HG02885 (cell line): ENCODE results near the gene KRTAP3-1.
"Not testable (repeated sequence)": the region's sequence is repeated elsewhere in the genome, so short reads cannot be mapped to it uniquely, and the experiment has no call there.

Source experiments
- ATAC-seq: cut with Tn5 transposase; IDR thresholded peaks from one replicate; pipeline ENCODE4 v1.9.1; 2021; ENCODE audit warnings: mild to moderate bottlenecking; ENCODE audit not compliant: unreplicated experiment, poor library complexity

KRTAP3-1 gene

GRCh38 chr17:41008811-41009210 is at the start of gene KRTAP3-1:
Gene KRTAP3-1 (minus strand): TSS chr17:41009128. CDS start chr17:41009074, 54 bp downstream.
- no peak for ATAC-seq

GRCh38 chr17:41057547-41057946 is 48.6 kb upstream of the KRTAP3-1 start:
- no peak for ATAC-seq

DNA sequence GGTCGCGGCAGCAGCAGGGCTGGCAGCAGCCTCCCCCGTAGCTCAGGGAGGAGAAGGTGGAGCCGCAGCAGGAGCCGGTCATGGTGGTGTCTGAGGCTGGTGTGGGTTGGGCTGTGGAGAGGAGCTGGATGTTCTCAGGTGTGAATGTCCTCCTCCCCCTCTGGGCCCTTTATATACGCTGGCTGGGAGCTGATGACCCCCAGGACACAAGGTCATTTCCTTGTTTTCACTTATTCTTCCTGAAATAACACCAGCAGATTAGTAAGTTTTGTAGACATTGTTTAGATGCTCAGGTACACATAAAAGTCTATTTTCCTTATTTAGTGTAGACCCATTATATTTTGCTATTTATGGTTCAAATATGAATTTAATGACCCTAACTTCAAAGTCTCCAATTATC is 46.2 kb upstream of the KRTAP3-1 start, which contains the start of gene KRTAP2-2:
KRTAP2-2 (minus strand) TSS at position 101 of the 400 bp plus-strand sequence; CDS start at position 82, 19 bp downstream.
- not testable (repeated sequence) for ATAC-seq

DNA sequence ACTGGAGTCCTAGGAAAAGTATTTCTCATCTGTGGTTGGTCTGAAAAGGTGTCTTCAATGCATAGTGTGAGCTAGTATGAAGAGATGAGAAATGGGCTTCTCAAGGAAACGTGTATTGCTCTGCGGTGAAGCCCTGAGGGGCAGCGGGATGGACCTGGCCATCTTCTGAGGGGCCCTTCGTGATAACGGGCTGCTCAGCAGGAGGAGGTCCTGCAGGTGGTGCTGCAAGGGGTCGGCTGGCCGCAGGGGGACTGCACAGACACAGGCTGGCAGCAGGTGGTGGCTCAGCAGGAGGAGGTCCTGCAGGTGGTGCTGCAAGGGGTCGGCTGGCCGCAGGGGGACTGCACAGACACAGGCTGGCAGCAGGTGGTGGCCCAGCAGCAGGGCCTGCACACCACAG is 45.6 kb upstream of the KRTAP3-1 start:
- not testable (repeated sequence) for ATAC-seq

GRCh38 chr17:41054025-41054424 is 45.1 kb upstream of the KRTAP3-1 start:
- no peak for ATAC-seq

DNA sequence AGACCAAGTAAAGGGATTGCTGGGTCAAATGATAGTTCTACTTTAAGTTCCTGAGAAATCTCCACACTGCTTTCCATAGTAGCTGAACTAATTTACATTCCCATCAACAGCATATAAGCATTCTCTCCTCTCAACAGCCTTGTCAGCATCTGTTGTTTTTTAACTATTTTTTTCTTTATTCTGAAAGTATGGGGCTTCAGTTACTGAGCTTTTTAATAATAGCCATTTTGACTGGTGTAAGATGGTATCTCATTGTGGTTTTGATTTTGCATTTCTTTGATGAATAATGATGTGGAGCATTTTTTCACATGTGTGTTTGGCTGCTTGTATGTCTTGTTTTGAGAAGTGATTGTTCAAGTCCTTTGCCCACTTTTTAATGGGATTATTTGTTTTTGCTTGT is 43.6 kb upstream of the KRTAP3-1 start:
- no peak for ATAC-seq

DNA sequence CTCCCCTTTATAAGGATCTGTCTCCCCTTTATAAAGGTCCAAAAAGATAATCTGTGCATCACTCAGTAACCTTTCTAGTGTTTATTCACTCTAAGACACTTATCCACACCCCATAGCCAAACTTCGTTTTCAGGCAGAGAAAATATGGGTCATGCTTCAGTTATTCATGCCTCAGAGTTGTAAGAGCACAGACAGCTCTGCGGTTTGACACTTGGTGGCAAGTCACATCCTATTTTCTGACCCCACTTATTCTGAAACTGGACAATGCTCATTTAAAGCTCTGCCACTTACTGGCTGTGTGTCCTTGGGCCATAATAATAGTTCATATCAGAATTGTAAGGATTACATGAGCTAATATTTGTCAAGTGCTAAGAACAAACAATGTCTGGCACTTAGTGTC is 40.2 kb upstream of the KRTAP3-1 start:
- no peak for ATAC-seq

DNA sequence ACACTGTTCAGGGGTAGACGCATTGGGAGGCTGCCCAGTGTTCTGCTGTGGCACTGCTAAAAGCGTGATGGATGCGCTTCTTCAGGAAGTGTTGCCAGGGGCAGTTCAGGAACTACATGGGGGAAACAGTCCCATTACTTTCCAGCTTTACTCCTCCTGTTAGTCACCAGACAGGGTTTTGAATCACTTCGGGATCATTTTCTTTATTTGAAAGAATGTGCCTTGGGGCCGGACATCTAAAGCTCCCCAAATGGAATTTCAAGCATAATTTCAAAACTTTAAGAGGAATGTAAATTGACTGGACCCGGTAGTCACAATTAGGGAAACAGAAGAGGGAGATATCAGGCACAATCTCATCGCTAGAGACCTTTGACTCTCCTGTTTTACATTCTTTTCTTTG is 39.5 kb upstream of the KRTAP3-1 start:
- no peak for ATAC-seq

DNA sequence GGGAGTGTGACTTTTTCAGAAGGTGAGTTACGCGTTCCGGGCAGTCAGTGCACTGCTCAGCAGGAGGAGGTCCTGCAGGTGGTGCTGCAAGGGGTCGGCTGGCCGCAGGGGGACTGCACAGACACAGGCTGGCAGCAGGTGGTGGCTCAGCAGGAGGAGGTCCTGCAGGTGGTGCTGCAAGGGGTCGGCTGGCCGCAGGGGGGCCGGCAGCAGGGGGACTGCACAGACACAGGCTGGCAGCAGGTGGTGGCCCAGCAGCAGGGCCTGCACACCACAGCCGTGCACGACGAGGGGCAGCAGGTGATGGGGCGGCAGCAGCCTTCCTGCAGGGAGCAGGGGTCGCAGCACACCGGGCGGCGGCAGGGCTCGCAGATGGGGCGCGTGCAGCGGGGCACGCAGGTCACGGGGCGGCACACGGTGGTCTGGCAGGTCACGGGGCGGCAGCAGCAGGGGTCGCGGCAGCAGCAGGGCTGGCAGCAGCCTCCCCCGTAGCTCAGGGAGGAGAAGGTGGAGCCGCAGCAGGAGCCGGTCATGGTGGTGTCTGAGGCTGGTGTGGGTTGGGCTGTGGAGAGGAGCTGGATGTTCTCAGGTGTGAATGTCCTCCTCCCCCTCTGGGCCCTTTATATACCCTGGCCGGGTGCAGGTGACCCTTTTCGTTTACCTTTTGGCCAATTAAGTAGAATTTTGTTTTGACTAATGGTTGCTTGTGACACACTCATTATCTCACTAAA is 38.0 kb upstream of the KRTAP3-1 start, which contains the start of gene KRTAP2-1:
KRTAP2-1 (minus strand) TSS at position 582 of the 731 bp plus-strand sequence; CDS start at position 533, 49 bp downstream.
- not testable (repeated sequence) for ATAC-seq

GRCh38 chr17:41042953-41043352 is 34.0 kb upstream of the KRTAP3-1 start:
- ATAC-seq = no peak

- ATAC-seq = not testable (repeated sequence)
Measured at GRCh38 chr17:41040783-41041571, 32.0 kb upstream of the KRTAP3-1 start, which contains the start of gene KRTAP1-1. Gene KRTAP1-1 (minus strand): TSS chr17:41041450. CDS start chr17:41041397, 53 bp downstream.

DNA sequence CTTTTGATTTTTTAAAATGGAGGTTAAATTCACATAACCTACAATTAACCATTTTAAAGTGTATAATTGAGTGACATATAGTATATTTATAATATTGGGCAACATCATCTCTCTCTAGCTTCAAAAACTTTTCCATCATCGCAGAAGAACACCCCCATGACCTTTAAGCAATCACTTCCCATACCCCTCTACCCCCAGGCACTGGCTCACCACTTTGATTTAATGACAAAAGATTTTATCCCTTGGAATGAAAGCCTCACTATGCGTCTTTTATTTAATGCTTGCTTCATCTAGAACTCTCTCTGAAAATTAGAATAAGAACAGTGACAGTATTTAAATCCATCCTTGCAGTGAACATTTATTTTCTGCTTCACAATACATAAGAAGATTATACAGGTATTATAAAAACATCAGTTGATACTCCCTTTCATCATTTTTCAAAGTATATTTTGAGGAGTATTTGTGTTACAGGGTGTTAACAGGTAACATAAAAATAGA is 29.0 kb upstream of the KRTAP3-1 start:
- no peak for ATAC-seq

- not testable (repeated sequence) for ATAC-seq
Measured at GRCh38 chr17:41034346-41034935, 25.5 kb upstream of the KRTAP3-1 start, which contains the start of gene KRTAP1-3. Gene KRTAP1-3 (minus strand): TSS chr17:41034874. CDS start chr17:41034821, 53 bp downstream.

DNA sequence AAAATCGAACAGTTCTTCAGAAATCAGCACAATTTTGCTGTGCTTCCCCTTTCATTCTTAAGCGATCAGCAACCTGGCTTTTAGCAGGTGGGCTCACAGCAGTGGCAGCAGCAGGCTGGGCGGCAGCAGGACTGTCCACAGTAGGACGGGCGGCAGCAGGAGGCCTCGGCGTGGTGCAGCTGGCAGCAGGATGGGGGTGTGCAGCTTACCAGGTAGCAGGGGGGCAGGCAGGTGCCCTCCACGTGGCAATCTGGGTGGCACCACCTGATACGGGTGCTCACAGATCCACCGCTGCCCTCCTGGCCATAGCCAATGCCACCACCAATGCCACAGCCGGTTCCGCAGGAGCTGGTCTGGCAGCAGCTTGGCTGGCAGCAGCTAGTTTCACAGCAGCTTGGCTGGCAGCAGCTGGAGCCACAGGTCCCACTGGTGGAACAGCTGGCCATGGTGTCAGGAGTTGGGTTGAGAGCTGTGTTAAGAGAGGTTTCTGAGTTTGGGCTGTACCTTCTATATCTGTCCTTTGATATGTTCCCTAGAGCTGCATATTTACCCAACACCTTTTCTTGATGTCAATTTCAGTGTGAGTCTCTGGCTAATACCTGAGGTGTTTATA is 20.8 kb upstream of the KRTAP3-1 start, which contains the start of gene KRTAP1-4:
KRTAP1-4 (minus strand) TSS at position 563 of the 613 bp plus-strand sequence; CDS start at position 446, 117 bp downstream.
- no peak for ATAC-seq

- no peak for ATAC-seq
Measured at GRCh38 chr17:41026715-41027471, 18.0 kb upstream of the KRTAP3-1 start, which contains the start of gene KRTAP1-5. Gene KRTAP1-5 (minus strand): TSS chr17:41027208. CDS start chr17:41027155, 53 bp downstream.

GRCh38 chr17:41024697-41025096 is 15.8 kb upstream of the KRTAP3-1 start:
- no peak for ATAC-seq

DNA sequence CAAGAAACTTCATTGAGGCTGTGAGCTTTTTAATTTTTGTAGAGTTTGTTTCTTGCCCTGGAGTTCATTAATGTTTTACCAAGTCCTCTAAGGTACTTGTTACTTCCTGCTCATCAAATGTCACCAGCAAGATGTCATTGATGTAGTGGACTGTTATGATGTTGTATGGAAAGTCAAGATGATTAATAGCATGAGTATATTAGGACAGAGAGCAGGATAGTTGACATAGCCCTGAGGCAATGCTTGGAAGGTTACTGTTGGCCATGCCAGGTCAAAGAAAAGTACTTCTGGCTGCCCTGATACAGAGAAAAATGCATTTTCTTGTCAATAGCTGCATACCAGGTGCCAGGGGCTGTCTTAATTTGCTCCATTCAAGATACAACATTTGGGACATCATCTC is 11.4 kb upstream of the KRTAP3-1 start:
- no peak for ATAC-seq

- no peak for ATAC-seq
Measured at GRCh38 chr17:41019415-41019814, 10.5 kb upstream of the KRTAP3-1 start.

GRCh38 chr17:41018541-41018940 is 9.6 kb upstream of the KRTAP3-1 start:
- ATAC-seq = no peak
